ENCODE results near the gene LHX4.

GRCh38 chr1:180228648-180229482, 1.2 kb upstream of the LHX4 start:
- TF ChIP-seq CTCF (IDR thresholded peaks at IDR 0.05; ENCODE audit: control extremely low read depth in 1 of 3, insufficient read depth in 1 of 3, low read depth in 1 of 3, low read length in 3 of 3) (no peak), JUND (IDR thresholded peaks at IDR 0.05; ENCODE audit: low read length) (no peak), POLR2A (IDR thresholded peaks at IDR 0.05; ENCODE audit: control extremely low read depth in 1 of 2, low read depth in 2 of 2, low read length in 2 of 2) (no peak), SIN3A (conservative IDR thresholded peaks at IDR 0.05 in 1 of 2, IDR thresholded peaks at IDR 0.05 in 1 of 2; ENCODE audit: low read depth in 1 of 2, low read length in 2 of 2) (no peak), TCF12 (IDR thresholded peaks at IDR 0.05; ENCODE audit: low read depth, low read length) (no peak), RFX5 (IDR thresholded peaks at IDR 0.05; ENCODE audit: borderline replicate concordance, low read depth, low read length) (no peak), CREB1 (IDR thresholded peaks at IDR 0.05) (no peak), TBP (IDR thresholded peaks at IDR 0.05; ENCODE audit: low read depth, low read length) (no peak), JUN (IDR thresholded peaks at IDR 0.05; ENCODE audit: low read depth, low read length) (no peak), EZH2 (IDR thresholded peaks at IDR 0.05; ENCODE audit: low read depth, low read length, severe bottlenecking) (peak; percentile 74)

Data from H1 (cell line).